Measurements from ENCODE around the gene SHISA4. TPM values are rescaled to one million over a fixed set of nuclear protein-coding genes. Genes with fewer than 3 reads are reported as not detected.

SHISA4 gene
- polyA plus RNA-seq, 1 donor from 2014 or later: 1.5 TPM

- Histone ChIP-seq H3K9me3 (ENCODE audit: low read length) (no peaks in the 10 kb centered on the region), H3F3A (ENCODE audit: insufficient read depth, low read length, poor library complexity, severe bottlenecking) (no peaks in the 10 kb centered on the region), H3K4me2 (ENCODE audit: low read length) (no peak overlapping the region), H3K79me2 (replicated peaks; ENCODE audit: insufficient read depth, low read length) (no peaks in the 10 kb centered on the region), H3K9ac (ENCODE audit: low read length) (no peak overlapping the region), H3K36me3 (ENCODE audit: insufficient read depth, low read length) (no peaks in the 10 kb centered on the region), H3K9me2 (ENCODE audit: insufficient read depth, low read length) (no peaks in the 10 kb centered on the region), H3K27me3 (ENCODE audit: insufficient read depth, low read depth, low read length) (no peaks in the 10 kb centered on the region), H3K27ac (ENCODE audit: low read length) (no peak overlapping the region), H4K20me1 (ENCODE audit: insufficient read depth) (no peaks in the 10 kb centered on the region), H2AFZ (ENCODE audit: low read depth, low read length) (no peak overlapping the region), H3K4me3 (ENCODE audit: low read length) (no peak overlapping the region)
- TF ChIP-seq RAD21 (conservative IDR thresholded peaks at IDR 0.05) (no peak), REST (IDR thresholded peaks at IDR 0.05; ENCODE audit: borderline replicate concordance) (no peak), POLR2AphosphoS5 (IDR thresholded peaks at IDR 0.05) (no peak), CTCF (IDR thresholded peaks at IDR 0.05; ENCODE audit: poor library complexity, severe bottlenecking) (no peak), SMC3 (conservative IDR thresholded peaks at IDR 0.05; ENCODE audit: poor library complexity) (no peak), MXI1 (conservative IDR thresholded peaks at IDR 0.05; ENCODE audit: poor library complexity, severe bottlenecking) (no peak), EZH2 (IDR thresholded peaks at IDR 0.05; ENCODE audit: borderline replicate concordance, insufficient read depth, low read length, poor library complexity, severe bottlenecking) (no peak), EP300 (conservative IDR thresholded peaks at IDR 0.05; ENCODE audit: poor library complexity, severe bottlenecking) (no peak), TAF1 (IDR thresholded peaks at IDR 0.05; ENCODE audit: low read depth) (no peak)
These were observed 45.2 kb downstream of the SHISA4 start for GRCh38 chr1:201933840-201934430.

GRCh38 chr1:201937624-201938213 is 49.0 kb downstream of the SHISA4 start:
- H3K36me3 ChIP-seq (ENCODE audit: insufficient read depth, low read length): no peaks in the 10 kb centered on the region
- no peaks in the 10 kb centered on the region for H3F3A ChIP-seq (ENCODE audit: insufficient read depth, low read length, poor library complexity, severe bottlenecking)
- H4K20me1 ChIP-seq (ENCODE audit: insufficient read depth): no peaks in the 10 kb centered on the region
- no peak overlapping the region for H2AFZ ChIP-seq (ENCODE audit: low read depth, low read length)
- H3K4me2 ChIP-seq (ENCODE audit: low read length): no peak overlapping the region
- H3K27ac ChIP-seq (ENCODE audit: low read length): no peak overlapping the region
- no peak overlapping the region for H3K4me3 ChIP-seq (ENCODE audit: low read length)
- H3K9me3 ChIP-seq (ENCODE audit: low read length): no peaks in the 10 kb centered on the region
- H3K9me2 ChIP-seq (ENCODE audit: insufficient read depth, low read length): no peaks in the 10 kb centered on the region
- TF ChIP-seq CTCF (IDR thresholded peaks at IDR 0.05; ENCODE audit: poor library complexity, severe bottlenecking): no peak
- TF ChIP-seq MXI1 (conservative IDR thresholded peaks at IDR 0.05; ENCODE audit: poor library complexity, severe bottlenecking): no peak
- TF ChIP-seq POLR2AphosphoS5 (IDR thresholded peaks at IDR 0.05): no peak
- no peak for TF ChIP-seq TAF1 (IDR thresholded peaks at IDR 0.05; ENCODE audit: low read depth)
- no peak for TF ChIP-seq RAD21 (conservative IDR thresholded peaks at IDR 0.05)
- no peak for TF ChIP-seq SMC3 (conservative IDR thresholded peaks at IDR 0.05; ENCODE audit: poor library complexity)
- TF ChIP-seq EP300 (conservative IDR thresholded peaks at IDR 0.05; ENCODE audit: poor library complexity, severe bottlenecking): no peak
- TF ChIP-seq EZH2 (IDR thresholded peaks at IDR 0.05; ENCODE audit: borderline replicate concordance, insufficient read depth, low read length, poor library complexity, severe bottlenecking): no peak
- TF ChIP-seq REST (IDR thresholded peaks at IDR 0.05; ENCODE audit: borderline replicate concordance): no peak
- no peak overlapping the region for H3K9ac ChIP-seq (ENCODE audit: low read length)
- H3K27me3 ChIP-seq (ENCODE audit: insufficient read depth, low read depth, low read length): no peaks in the 10 kb centered on the region
- no peaks in the 10 kb centered on the region for H3K79me2 ChIP-seq (replicated peaks; ENCODE audit: insufficient read depth, low read length)
